GM18907 (cell line): ENCODE data around the gene ADCY1.

Source experiments
- ATAC-seq: cut with Tn5 transposase; IDR thresholded peaks from one replicate; pipeline ENCODE4 v1.9.1; 2021; ENCODE audit warnings: mild to moderate bottlenecking, moderate library complexity; ENCODE audit not compliant: unreplicated experiment

The ADCY1 gene

DNA sequence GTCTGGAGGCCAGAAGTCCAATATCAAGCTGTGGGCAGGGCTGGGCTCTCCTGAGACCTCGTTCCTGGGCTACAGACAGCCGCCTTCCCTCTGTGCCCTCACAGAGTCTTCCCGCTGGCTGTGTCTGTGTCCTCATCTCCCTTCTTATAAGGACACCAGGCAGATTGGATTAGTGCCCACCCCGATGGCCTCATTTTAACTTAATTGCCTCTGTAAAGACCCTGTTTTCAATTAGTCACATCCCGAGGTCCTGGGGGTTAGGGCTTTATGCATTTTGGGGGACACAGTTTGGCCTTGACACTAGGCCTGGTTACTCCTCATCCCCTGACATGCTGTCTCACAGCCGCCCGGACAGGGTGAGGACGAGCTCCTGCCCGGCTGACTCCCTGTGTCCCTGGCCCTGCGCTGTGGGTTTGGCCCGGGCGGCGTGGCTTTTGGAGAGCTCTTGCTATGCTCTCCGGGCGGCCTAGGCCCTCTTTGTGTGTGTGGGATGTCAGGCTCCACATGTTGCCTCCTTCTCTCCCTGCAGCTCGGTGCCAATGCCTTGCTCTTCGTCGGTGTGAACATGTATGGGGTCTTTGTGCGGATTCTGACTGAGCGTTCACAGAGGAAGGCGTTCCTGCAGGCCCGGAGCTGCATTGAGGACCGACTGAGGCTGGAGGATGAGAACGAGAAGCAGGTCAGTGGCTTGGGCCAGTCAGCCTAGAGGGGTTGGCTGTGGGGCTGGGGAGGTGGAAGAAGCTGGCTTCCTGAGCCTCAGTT is 18.2 kb downstream of the ADCY1 start:
- ATAC-seq, result no peak

DNA sequence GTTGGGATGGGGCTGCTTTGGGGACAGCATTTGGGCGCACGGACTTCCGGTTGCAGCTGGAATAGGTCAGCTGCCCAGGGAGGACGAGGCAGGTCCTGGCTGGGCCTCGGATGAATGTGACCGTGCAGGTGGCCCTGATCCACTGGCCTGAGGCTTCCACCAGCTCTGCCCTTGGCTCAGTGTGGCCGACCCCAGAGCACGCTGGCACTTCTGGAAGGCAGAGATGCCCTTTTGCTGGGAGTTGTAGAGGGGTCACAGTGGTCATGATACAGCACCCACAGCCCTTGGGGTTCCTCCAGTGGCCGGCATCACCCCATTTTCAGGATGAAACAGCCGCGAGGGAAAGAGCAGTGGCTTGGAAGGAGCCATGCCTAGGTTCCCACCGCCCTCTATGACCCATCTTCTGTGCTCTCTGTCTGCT is 19.0 kb downstream of the ADCY1 start:
- no peak for ATAC-seq

DNA sequence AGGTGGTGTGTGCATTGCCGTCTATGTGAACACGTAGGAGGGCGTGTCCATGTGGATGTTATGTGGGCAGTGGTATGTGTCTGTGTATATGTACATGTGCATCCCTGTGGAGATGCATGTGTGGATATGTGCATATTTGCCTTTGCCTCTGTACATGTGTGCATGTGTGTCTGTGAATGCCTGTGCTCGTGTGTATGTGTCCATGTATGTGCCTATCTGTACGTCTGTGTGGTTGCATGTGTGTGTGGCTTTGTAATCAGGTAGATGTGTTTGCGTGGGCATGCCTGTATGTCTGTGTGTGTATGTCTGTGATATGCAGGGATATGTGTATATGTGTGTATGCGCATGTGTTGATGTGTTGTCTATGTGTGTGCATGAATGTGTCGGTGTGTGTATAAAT is 19.7 kb downstream of the ADCY1 start:
- no peak for ATAC-seq

DNA sequence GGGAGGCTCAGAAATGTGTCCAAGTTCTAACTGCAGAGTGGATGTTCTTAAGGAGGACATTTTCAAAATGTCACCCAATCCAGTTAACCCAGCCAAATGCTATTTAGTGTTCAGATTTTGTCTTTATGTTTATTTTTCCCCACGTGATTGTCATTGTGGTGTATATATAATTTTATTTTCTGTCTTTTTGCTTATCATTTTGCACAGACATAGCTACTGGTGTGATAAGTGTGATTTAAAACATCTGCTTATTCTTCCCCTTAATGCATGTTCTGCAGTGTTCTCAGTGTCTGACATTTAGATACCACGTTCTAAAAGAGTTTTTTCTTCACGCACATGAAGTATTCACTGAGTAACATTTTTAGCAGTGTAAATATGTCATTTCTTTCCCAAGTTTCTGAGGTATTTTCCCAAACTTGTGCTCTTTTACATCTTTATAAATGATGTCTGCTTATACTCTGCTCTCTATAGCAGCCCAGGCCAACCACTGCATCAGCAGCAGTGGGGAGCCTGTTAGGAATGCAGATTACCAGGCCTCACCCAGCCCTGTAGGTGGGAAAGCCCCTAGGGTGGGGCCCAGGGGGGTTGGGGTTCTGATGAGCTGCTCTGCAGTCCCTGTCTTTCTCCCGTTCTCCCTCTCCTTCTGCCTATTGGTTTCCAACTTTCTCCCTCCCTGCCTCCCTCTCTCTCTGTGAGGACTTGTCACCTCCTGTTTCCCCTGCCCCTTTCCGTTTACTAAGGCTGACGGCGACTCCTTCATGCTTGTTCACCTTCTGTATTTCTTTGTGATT is 20.8 kb downstream of the ADCY1 start:
- no peak for ATAC-seq

DNA sequence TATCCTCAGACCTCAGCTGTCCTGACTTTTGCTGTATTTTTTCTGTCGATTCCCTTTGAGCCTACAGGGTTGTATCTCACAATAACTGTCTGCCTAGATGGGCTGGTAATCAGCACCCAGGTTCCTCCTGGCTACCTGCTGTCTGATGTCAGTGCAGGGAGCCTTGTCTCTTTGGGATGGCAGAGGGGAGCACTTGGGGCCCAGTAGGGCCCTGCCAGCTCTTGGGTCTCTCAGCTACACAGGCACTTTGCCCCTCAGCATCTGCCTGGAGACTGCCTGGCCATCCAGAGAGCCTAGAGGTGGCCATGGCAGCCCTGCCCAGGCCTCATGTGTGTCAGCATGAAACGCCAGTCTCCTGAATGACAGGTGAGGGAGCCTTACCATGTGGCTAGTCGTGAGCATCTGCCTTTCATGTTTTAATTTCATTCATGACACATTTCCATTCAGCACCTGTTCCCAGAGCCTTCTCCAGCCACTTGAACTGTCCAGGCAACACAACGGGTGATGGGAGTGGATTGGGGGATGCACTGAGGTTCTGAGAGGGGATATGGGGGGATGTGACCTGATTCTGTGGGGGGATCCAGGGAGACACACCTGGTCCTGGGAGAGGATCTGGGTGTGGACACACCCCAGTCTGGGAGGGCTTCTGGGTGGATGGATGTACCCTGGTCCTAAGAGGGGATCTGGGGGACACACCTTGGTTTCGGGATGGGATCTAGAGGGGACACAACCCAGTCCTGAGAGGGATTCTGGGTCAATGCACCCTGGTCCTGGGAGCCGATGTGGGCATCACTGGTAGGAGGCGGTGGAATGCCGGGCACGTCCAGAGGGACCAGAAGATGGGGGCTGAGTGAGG is 21.9 kb downstream of the ADCY1 start:
- no peak for ATAC-seq

DNA sequence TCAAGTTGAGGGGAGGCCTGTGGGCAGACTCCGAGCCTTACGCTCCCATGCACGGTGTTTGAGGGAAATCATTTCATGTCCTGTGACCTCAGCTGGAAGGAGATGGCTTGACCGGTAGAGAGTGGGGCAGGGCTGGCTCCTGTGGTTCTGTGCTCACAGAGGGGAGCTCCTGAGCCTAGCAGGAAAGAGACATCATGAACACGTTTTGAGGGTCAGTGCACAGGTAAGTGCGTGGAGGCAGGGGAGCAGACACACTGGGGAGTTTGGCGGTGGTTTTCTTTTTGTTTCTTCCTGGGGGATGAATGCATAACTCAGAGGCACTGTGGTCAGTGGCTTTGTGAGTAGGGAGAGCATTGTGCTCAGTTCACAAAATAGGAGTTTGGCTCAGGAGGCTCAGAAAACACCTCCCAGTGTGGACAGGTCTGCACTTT is 22.5 kb downstream of the ADCY1 start:
- no peak for ATAC-seq

DNA sequence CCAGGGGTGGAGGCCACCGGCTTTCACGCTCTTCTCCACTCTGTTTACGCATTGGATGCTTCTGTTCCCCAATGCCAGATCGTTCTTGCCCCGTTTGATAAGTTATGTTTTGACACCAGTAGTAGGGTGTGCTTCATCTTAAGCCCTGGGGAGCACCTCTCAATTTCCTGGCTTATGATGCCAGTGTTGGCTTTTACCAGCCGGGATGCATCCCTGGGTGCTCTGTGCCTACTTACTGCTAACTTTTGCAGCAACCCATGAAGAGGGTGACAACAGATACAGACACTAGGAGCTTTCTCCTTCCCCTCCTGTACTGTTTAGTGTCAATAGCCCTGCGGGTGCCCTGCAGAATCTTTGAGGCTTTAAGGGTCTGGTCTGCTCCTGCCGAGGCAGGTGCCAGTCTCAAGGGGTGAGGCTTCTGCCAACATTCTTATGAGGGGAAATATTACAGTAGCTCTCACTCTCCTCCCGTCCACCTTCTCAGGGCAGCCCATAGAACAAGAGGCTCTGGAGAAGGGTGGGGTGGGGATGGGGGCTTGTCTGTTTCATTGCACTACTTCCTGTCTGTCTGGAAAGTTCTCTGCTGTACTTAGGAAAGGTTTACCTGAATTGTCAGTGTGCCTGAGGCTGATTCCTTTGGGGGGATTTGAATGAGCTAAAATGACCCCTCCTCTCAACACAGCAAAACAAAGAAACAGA is 23.3 kb downstream of the ADCY1 start:
- ATAC-seq, result no peak

DNA sequence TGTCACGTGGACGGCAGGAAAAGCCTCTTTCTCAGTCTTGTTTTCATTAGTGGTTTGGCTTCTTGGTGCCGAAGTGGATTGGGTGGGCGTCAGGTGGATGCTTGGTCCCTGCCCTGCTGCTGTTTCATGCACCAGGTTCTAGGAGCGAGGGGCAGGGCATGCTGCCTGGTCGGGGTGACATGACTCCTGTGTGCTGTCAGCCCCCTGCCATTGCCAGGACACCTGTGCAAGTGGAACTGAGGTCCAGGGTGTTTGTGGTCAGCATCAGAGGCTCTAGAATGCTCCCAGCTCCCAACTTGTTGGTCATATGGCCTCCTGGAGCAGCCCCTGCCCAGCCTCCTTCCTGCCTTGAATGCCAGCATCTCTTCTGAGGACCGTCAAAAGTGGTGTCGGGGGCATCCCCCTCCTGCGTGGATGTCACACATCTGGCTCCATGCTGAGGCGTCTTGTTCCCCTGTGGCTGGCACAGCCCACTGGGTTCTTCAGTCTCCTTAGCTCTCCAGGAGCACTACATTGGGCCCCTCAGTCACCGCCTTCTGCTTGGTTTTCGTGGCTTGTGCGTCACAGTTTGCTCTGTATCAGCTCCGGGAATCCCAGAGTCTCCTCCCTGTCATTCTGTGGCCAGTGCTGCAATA is 24.8 kb downstream of the ADCY1 start:
- ATAC-seq, result no peak

DNA sequence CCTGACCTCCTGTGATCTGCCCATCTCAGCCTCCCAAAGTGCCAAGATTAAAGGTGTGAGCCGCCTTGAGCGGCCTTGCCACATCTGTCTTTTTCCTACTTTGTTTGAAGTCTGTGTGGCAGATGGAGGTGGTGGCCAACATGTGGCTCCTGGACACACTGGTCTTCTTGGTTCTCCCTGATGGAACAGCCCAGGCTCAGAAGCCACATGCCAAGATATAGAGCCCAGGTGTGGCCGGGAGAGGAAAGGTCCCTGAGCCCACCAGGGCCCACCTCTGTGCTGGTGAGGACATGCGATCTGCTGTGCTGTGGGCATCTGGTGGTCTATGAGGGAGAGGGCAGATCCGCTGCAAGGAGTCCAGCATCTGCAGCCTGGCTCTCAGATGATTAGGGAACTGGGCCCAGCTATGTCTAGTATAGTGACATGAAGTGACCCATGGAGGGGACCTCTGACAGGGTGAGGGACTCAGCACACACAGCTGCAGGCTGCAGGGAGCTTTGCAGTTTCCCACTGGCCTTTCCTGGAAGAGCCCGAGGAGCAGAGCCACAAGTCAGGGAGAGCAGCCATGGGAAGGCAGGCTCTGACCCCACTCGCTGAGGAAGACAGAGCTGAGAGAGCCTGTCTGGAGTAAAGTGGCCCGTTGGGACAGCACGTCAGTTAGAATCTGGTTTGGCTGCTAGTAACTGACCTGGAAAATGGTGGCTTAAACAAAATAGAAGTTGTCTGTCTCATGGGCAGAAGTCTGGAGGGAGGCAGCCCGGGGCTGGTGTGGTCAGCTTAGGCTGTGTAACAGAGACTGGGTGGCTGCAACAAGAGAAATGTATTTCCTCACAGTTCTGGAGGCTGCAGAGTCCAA is 25.9 kb downstream of the ADCY1 start:
- ATAC-seq, result no peak

DNA sequence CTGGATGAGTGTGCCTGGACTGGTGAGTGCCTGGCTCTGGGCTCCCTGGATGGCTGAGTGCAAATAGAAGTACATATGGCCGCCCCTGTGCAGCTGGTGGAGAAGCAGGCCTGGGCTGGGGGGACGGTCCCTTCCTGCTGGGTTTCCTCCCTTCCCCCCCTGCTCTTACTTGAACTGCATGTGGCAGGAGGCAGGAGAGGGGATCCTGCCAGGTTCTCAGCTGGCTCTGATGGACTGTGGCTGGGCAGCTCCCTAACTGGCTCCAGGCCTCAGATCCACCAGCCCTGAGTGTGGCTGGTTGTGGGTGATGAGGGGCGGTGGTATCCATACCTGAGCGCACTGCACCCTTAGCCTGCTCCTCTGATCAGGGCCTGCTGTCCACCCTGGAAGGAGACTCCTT is 26.9 kb downstream of the ADCY1 start:
- no peak for ATAC-seq

DNA sequence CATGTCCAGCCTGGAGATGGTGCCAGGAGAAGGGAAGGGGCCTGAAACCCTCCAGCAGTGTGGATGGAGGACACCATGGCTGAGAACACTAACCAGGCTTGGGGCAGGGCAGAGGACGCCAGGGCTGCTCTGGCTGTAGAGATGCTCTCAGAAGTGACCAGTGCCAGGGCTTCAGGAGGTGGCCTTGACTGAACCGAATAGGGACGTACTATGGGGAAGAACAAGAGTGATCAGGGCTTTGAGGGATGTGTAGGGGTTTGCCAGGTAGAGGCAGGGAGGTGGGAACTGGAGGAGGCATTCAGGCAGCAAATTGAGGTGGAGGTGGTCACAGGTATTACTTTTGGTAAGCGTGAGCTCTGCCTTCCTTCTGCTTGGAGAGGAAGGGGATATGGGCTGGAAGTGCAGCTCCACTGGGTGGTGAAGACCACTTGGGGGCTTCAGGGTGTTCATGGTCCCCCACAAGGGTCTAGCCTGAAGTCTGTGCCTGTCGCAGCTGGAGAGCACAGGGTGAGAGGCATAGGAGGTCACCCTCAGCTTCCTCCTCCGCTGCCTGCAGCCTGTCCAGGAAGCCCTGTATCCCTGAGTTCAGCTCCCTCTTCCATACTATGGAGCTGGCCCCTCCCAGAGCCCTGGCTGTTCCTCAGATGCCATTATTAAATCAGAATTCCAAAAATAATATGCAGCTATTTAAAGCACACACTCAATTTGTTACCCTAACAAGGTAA is 27.8 kb downstream of the ADCY1 start:
- ATAC-seq, result no peak

DNA sequence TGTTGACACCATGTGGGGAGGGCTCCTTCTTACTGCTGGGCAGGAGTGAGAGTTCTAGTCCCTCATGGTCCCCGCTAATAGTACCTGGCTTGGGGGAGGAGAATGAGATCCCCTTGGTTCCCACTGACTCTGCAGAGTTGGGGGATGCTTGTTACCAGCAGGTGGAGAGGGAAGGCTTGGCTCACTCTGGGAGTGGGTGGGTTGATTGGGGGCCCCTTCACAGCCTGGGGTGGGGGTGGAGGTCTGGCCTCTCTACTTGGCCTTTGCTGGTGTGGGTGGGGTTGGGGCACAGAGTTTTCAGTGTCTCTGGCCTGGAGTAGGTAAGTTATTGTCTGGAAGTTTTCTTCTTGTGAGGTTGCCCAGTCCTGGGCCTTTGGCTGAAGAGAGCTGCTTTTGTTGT is 31.9 kb downstream of the ADCY1 start:
- no peak for ATAC-seq

DNA sequence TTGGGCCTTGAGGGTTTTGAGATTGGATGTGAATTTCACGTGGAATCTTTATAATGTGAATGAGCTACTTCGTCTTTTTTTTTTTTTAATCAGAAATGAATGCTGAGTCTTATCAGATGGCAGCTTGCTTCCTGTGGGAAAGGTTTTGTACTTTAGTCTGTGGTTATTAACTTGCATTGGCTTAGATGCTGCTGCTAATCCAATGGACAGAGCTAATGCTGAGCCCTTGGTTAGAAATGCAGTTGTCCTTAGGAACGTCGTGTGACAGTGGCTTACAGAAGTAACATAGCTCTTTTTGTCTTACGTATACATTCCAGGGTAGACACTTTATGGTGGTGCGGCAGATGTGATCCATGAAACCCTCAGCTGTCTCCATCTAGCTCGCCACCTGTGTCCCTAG is 32.8 kb downstream of the ADCY1 start:
- ATAC-seq, result no peak

DNA sequence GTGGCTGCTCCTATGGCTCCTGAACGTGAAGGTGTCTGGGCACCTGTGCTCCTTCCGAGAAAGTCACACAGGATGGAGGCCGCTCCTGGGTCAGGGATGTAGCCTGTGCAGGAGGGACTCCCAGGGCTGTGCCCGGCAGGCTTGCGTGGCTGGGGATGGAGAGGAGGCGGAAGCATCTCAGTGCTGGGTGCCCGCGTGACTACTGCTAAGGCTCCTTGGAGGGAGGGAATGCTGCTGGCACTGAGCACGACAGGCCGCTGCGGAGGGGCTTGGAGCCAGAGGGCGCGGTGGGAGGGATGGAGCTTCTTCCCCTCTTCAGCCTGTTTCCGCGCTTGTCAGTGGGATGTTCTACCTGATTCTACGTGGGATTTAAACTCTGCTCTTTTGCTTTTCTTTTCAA is 35.0 kb downstream of the ADCY1 start:
- no peak for ATAC-seq

DNA sequence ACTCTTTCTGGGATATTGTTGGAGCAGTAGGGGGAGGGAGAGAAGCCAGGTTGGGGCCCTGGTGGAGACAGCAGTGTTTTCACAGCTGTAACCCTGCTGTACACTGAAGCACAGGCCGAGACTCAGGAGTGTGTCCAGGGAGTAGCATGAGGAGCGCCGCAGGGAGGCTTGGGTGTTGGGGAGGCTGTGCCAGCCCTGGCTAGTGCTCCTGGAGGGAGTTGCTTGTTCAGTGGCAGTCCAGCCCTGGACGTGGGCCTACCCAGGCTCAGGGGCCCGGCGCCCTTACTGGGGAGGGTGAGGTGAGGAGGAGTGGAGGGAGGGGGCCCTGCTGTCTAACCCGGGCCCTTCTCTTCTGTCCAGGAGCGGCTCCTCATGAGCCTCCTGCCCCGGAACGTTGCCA is 35.9 kb downstream of the ADCY1 start:
- no peak for ATAC-seq

DNA sequence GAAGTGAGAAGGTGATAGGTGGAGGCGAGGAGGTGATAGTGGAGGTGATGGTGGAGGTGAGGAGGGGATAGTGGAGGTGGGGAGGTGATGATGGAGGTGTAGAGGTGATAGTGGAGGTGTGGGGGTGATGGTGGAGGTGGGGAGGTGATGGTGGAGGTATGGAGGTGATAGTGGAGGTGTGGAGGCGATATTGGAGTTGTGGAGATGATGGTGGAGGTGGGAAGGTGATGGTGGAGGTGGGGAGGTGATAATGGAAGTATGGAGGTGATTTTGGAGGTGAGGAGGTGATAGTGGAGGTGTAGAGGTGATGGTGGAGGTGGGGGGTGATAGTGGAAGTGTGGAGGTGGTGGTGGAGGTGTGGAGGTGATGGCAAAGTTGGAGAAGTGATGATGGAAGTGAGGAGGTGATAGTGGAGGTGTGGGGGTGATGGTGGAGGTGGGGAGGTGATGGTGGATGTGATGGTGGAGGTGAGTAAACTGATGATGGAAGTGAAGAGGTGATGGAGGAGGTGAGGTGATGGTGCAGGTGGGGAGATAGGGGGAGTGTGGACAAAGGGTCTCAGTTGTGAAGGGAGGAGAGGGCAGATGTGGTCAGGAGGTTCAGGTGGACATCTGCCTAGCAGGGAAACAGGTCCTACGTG is 36.6 kb downstream of the ADCY1 start:
- no peak for ATAC-seq

DNA sequence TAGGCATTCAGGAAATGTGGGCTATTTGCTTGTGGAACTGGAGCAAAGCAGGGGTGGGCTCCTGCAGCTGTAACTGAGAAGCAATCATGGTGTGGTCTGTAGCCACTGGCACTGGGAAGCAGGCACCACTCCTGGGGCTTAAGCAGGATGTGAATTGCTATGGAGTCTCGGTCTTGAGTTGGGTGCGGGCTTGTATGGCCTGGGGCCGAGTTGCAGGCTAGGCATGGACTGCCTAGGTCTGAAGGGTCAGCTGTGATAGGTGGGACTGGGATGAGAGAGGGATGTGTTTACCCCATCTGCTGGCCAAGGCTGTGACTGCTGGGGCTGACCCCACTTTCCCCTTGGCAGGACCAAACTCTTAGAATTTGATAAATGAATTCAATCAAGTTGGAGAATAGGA is 43.0 kb downstream of the ADCY1 start:
- no peak for ATAC-seq

DNA sequence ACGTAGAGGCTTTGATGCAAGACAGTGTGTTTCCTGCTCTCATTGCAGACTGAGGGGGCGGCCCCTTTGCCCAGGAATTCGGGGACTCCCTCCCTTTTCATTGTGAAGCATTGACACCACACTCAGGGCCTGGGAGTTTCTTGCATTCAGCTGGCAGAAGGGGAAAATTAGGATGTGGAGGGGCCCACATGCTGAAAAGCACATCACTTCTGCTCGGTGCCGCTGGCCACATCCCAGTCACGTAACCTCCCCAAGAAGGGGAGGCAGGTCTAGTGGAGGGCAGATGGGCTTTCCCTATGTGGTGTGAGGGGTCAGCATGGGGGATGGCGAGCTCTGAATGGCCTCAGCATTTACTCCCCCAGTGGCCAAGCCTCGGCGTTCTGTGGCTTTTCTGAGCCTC is 47.9 kb downstream of the ADCY1 start:
- no peak for ATAC-seq
